Esophagus muscularis mucosa (tissue), 4 donors: ENCODE results near the gene NR2F1. TPM values are rescaled to one million over a fixed set of nuclear protein-coding genes. Genes with fewer than 3 reads are reported as not detected.

Source experiments
- DNase-seq: peaks from one replicate; pipeline ENCODE4 v3.0.0-alpha.2; 2017; ENCODE audit errors: extremely low spot score
- H3K27ac ChIP-seq, 4 donors: fragments of 200-600 bp; sonication (generic); replicated peaks in 1 of 4; 1 replicate in 3 of 4; 2 replicates in 1 of 4; pipeline ENCODE4 v1.5.1; 2016 to 2019; ENCODE audit warnings: mild to moderate bottlenecking in 1 of 4
- H3K27me3 ChIP-seq, 4 donors: fragments of 200-600 bp; sonication (generic); one replicate each; pipeline versions ENCODE4 v1.5.1 to v1.6.0; 2016 to 2019
- H3K36me3 ChIP-seq, 4 donors: fragments of 200-600 bp; sonication (generic); one replicate each; pipeline ENCODE4 v1.5.1; 2016 to 2019
- H3K4me1 ChIP-seq, 4 donors: fragments of 200-600 bp; sonication (generic); one replicate each; pipeline ENCODE4 v1.5.1; 2016 to 2019
- H3K4me3 ChIP-seq, 4 donors: fragments of 200-600 bp; sonication (generic); 1 replicate in 2 of 4; 2 replicates in 2 of 4; pipeline ENCODE4 v1.5.1; 2016 to 2019; ENCODE audit warnings: mild to moderate bottlenecking in 4 of 4, moderate library complexity in 1 of 4
- H3K9me3 ChIP-seq, 4 donors: fragments of 200-600 bp; sonication (generic); 1 replicate in 3 of 4; 2 replicates in 1 of 4; pipeline ENCODE4 v1.5.1; 2016 to 2019
- EP300 ChIP-seq: sonication (generic); formaldehyde crosslinking; IDR thresholded peaks from one replicate; pipeline ENCODE4 v1.6.1; 2017; ENCODE audit warnings: antibody characterized with exemption
- POLR2A ChIP-seq: fragments of 450-650 bp; IDR thresholded peaks from one replicate; pipeline ENCODE4 v1.6.1; 2017; ENCODE audit warnings: antibody characterized with exemption, moderate library complexity, mild to moderate bottlenecking, low read depth
- POLR2AphosphoS5 ChIP-seq, 2 donors: sonication (generic); formaldehyde crosslinking; IDR thresholded peaks; one replicate each; pipeline ENCODE4 v1.6.1; 2017; ENCODE audit warnings: antibody characterized with exemption in 2 of 2
- WGBS: methylation state at CpG from one replicate; pipeline ENCODE4 v1.1.5; 2018; 5-methylcytosine and 5-hydroxymethylcytosine counted together
- intact Hi-C: fragments of 100-400 bp; cut with DNase I; formaldehyde crosslinking; loops from one replicate; pipeline ENCODE4 v1.15.1; 2023
- total RNA-seq, 4 donors: library from RNA; depleted of rRNA; stranded (reverse); fragments of >200 nt; gene quantifications; one replicate each; pipeline versions ENCODE4 v1.1.0 to v1.2.1, GENCODE V29; 2016
- TF ChIP-seq, protein P1 (sequence below), 3 experiments: fragments of 200-600 bp in 2 of 3; fragments of 450-650 bp in 1 of 3; sonication (generic) in 2 of 3; IDR thresholded peaks; one replicate each; pipeline ENCODE4 v1.5.1; 2017 to 2019; ENCODE audit warnings: antibody characterized with exemption in 3 of 3, mild to moderate bottlenecking in 2 of 3, moderate library complexity in 1 of 3

Gene NR2F1
- total RNA-seq, 4 donors from 2014 or later, result 17.4 to 43.8 (median 40.6) TPM

DNA sequence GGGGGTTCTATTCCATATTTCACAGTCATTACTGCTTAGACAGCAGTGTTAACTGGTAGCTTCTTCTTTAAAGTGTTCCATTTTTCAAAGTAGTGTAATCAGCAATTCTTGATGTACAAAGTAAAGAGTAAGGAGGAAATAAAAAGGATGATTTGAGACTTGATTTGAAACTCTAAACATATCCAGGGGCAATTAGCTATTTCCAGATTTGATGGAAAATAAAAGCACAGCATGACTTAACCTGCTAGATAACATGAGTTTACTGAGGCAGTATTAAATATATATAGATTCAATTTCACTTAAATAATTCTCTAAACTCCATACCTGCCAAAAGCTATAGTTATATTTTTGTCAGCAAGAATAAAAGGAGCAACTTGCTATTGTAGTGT lies 29.8 kb downstream of the NR2F1 start:
- Histone ChIP-seq H3K4me3 (peak overlapping the region in 2 of 4 donors; percentile 22 to 47), H3K36me3 (no peaks in the 10 kb centered on the region), H3K27ac (no peak overlapping the region), H3K9me3 (no peaks in the 10 kb centered on the region), H3K27me3 (peaks cover 0 to 57% (median 25%) of the 10 kb centered on the region in 4 donors), H3K4me1 (peaks cover 7 to 20% (median 17%) of the 10 kb centered on the region in 4 donors)
- intact Hi-C loops, result no loop called here
- no peak for DNase-seq
- TF ChIP-seq POLR2A, result no peak
- TF ChIP-seq, protein P1, sequence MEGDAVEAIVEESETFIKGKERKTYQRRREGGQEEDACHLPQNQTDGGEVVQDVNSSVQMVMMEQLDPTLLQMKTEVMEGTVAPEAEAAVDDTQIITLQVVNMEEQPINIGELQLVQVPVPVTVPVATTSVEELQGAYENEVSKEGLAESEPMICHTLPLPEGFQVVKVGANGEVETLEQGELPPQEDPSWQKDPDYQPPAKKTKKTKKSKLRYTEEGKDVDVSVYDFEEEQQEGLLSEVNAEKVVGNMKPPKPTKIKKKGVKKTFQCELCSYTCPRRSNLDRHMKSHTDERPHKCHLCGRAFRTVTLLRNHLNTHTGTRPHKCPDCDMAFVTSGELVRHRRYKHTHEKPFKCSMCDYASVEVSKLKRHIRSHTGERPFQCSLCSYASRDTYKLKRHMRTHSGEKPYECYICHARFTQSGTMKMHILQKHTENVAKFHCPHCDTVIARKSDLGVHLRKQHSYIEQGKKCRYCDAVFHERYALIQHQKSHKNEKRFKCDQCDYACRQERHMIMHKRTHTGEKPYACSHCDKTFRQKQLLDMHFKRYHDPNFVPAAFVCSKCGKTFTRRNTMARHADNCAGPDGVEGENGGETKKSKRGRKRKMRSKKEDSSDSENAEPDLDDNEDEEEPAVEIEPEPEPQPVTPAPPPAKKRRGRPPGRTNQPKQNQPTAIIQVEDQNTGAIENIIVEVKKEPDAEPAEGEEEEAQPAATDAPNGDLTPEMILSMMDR (IDR thresholded peaks at IDR 0.05), result no peak
- no peak for TF ChIP-seq EP300
- TF ChIP-seq POLR2AphosphoS5 (IDR thresholded peaks at IDR 0.05), result no peak

DNA sequence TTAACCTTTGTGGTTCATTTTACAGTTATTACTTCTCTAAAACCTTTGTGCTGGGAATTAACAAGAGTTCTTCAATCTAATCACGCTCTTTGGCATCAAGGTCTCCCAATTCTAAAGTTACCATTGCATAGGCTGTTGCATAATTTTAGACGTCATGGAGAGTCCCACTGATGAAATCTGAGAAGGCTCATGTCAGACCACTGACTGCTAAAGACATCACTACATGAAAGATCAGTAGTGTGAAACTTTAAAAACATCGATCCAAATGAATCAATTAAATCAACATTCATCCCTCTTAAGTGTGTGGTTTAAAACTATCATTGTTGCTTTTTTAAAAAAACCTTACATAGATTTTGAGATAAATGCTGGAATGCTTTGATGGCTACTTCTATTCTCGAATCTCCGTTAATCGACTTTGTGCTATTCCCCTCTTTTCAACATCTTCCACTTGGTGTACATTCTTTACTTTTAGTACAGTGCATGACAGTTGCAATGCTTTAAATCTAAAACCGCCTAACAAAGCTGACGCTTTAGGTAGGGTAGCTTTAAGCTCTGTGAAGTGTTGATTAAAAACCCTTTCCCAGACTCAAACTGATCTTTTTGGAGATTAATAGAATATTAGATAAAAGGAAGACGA lies 33.6 kb downstream of the NR2F1 start:
- 87% methylated on average over 9 of the region's 9 CpGs for WGBS
- no peak overlapping the region for H3K4me3 ChIP-seq
- intact Hi-C loops, result no loop called here

DNA sequence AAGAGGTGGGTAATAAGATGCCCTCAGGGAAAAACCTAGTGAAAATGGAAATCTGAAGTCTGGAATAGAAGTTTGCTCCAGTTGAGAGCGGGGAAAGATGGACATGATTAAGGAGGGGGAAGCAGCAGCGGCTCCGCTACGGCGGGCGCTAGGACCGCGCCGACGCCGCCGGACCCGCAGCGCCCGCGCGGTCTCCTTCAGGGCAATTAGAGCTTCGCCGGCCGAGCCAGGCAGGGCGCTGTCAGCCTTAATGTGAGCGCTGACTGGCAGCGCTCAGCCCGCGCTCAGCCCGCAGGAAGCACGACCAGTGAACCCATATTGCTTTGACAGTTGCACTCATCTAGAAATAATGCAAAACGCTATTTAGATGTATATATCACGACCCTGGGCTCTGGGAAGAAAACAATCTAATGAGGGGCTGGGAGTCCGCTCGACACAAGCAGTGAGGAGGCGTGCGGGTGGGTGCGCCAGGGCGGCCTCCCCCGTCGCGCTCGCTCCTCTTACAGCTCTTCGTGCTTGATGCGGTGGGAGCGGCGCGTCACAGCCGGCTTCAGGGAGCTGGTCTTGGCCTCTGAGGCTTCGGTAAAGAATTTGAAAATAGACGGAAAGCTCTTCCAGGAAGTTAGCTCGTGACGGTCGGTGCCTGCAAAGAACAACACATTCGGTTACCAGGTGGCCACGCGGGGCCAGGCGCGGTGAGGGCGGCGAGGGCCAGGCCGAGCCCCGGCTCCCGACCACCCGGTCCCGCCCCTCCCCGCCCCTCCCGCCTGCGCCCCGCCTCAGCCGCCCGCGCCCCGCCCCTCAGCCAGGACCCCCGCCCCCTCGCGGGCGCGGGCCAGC lies 37.7 kb downstream of the NR2F1 start:
- no peaks in the 10 kb centered on the region for H3K9me3 ChIP-seq
- H3K36me3 ChIP-seq, result no peaks in the 10 kb centered on the region
- no peaks in the 10 kb centered on the region for H3K27me3 ChIP-seq
- peak; percentile 48 to 60 for TF ChIP-seq POLR2AphosphoS5 (IDR thresholded peaks at IDR 0.05)
- TF ChIP-seq, protein P1 (IDR thresholded peaks at IDR 0.05), result peak in 2 of 3 experiments; percentile 20 to 25
- no peak for TF ChIP-seq POLR2A
- TF ChIP-seq EP300, result no peak
- no peak for DNase-seq
- intact Hi-C loops, result loop anchor here (2.0 kb wide), 1 partner anchor 38 kb away; the partner anchor contains the start of gene NR2F1
- H3K4me3 ChIP-seq, result peak overlapping the region; percentile 66 to 80 (median 70)
- H3K4me1 ChIP-seq, result peaks cover 9 to 18% (median 15%) of the 10 kb centered on the region in 4 donors
- WGBS, result under 1% methylated on average over 36 of the region's 75 CpGs
- peak overlapping the region; percentile 85 to 90 (median 86) for H3K27ac ChIP-seq

More for the DNA sequence above, 33.6 kb downstream of the NR2F1 start:
- TF ChIP-seq POLR2A (no peak), POLR2AphosphoS5 (IDR thresholded peaks at IDR 0.05) (no peak), EP300 (no peak)
- TF ChIP-seq, protein P1 (IDR thresholded peaks at IDR 0.05), result no peak
- Histone ChIP-seq H3K27ac (no peak overlapping the region), H3K4me1 (peaks cover 7 to 22% (median 21%) of the 10 kb centered on the region in 4 donors), H3K27me3 (peaks cover 0 to 24% (median 6%) of the 10 kb centered on the region in 4 donors), H3K9me3 (no peaks in the 10 kb centered on the region), H3K36me3 (no peaks in the 10 kb centered on the region)
- DNase-seq, result no peak

DNA sequence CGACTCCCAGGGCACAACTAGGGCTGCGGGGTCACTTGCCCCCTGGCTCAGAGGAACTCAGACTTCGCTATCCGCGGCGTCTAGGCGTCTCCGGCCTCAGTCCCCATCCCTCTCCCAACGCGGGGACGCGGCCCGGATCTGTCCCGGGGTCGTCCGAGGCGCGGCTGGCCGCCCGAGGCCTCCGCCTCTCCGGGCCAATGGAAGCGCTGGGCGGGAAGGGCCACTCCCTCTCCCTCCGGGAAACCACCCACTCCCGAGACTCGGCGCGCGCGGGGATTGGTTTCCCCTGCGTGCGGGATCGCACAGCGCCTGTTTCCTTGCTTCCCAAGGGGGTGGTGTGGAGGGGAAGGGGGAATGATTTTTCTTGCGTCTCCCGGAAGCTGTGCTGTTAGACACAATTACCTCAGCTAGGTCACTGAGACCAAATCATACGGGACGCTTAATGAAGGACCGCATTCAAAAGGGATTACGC lies 38.3 kb downstream of the NR2F1 start:
- intact Hi-C loops, result loop anchor here (2.0 kb wide), 1 partner anchor 39 kb away; the partner anchor contains the start of gene NR2F1
- peak overlapping the region; percentile 66 to 80 (median 70) for H3K4me3 ChIP-seq
- peak; percentile 93 for DNase-seq
- H3K36me3 ChIP-seq, result no peaks in the 10 kb centered on the region
- H3K27ac ChIP-seq, result peak overlapping the region; percentile 85 to 90 (median 86)
- no peaks in the 10 kb centered on the region for H3K27me3 ChIP-seq
- 5% methylated on average over 33 of the region's 41 CpGs for WGBS
- TF ChIP-seq EP300 (peak; percentile 56), POLR2A (no peak), POLR2AphosphoS5 (IDR thresholded peaks at IDR 0.05) (peak; percentile 63 to 71)
- TF ChIP-seq, protein P1 (IDR thresholded peaks at IDR 0.05), result no peak
- no peaks in the 10 kb centered on the region for H3K9me3 ChIP-seq
- H3K4me1 ChIP-seq, result peaks cover 9 to 18% (median 15%) of the 10 kb centered on the region in 4 donors
